ENCODE measurements around the gene CTNNBL1. TPM values are rescaled to one million over a fixed set of nuclear protein-coding genes. Genes with fewer than 3 reads are reported as not detected.

The CTNNBL1 gene
- total and polyA plus RNA-seq, 12 donors, result 5.5 to 75.5 (median 37.7) TPM

DNA sequence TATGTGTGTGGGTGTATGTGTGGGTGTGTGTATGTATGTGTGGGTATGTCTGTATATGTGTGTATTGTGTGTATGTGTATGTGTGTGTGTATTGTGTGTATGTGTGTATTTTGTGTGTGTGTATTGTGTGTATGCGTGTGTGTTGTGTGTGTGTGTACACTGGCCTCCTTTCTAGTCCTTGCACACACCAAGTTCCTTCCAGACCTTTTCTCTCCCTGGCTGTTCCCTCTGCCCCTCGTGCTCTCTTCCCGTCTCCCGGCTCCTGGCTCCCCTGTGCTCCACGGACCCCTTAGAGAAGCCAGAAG lies 220.5 kb downstream of the CTNNBL1 start:
- TF ChIP-seq, protein P1, sequence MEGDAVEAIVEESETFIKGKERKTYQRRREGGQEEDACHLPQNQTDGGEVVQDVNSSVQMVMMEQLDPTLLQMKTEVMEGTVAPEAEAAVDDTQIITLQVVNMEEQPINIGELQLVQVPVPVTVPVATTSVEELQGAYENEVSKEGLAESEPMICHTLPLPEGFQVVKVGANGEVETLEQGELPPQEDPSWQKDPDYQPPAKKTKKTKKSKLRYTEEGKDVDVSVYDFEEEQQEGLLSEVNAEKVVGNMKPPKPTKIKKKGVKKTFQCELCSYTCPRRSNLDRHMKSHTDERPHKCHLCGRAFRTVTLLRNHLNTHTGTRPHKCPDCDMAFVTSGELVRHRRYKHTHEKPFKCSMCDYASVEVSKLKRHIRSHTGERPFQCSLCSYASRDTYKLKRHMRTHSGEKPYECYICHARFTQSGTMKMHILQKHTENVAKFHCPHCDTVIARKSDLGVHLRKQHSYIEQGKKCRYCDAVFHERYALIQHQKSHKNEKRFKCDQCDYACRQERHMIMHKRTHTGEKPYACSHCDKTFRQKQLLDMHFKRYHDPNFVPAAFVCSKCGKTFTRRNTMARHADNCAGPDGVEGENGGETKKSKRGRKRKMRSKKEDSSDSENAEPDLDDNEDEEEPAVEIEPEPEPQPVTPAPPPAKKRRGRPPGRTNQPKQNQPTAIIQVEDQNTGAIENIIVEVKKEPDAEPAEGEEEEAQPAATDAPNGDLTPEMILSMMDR (IDR thresholded peaks at IDR 0.05), result no peak
- no peaks in the 10 kb centered on the region for H3K9me3 ChIP-seq (replicated peaks in 1 of 3)
- no peak overlapping the region for H3K27ac ChIP-seq
- peaks cover 4% of the 10 kb centered on the region for H3K27me3 ChIP-seq
- no peak for DNase-seq
- WGBS, 4 donors, result 34 to 60% (median 43%) methylated on average over 4 to 5 of the region's 5 CpGs
- no peaks in the 10 kb centered on the region for H3K36me3 ChIP-seq (replicated peaks in 1 of 2)
- peaks cover 0 to 14% of the 10 kb centered on the region in 2 donors for H3K4me1 ChIP-seq (replicated peaks in 1 of 2)
- intact Hi-C loops (cut with DNase I), result no loop called here
- H3K4me3 ChIP-seq, result no peak overlapping the region

GRCh38 chr20:37914672-37915433 lies 221.0 kb downstream of the CTNNBL1 start:
- no peak for DNase-seq
- no peak for TF ChIP-seq POLR2A (IDR thresholded peaks at IDR 0.05)
- TF ChIP-seq, protein P1 (IDR thresholded peaks at IDR 0.05), result no peak
- peak overlapping the region in 2 of 4 donors; percentile 4 to 27 for H3K4me3 ChIP-seq
- no peaks in the 10 kb centered on the region for H3K9me3 ChIP-seq (replicated peaks in 1 of 3)
- H3K27me3 ChIP-seq, result peaks cover 4% of the 10 kb centered on the region
- H3K4me1 ChIP-seq (replicated peaks in 1 of 2), result peaks cover 0 to 14% of the 10 kb centered on the region in 2 donors
- 14 to 30% (median 19%) methylated on average over 20 to 34 of the region's 34 CpGs for WGBS, 4 donors
- peak overlapping the region in 1 of 5 donors; percentile 42 for H3K27ac ChIP-seq
- intact Hi-C loops (cut with DNase I), result no loop called here
- H3K36me3 ChIP-seq (replicated peaks in 1 of 2), result no peaks in the 10 kb centered on the region

- H3K27ac ChIP-seq, result peak overlapping the region in 1 of 5 donors; percentile 42
- WGBS, 4 donors, result 61 to 93% (median 67%) methylated on average over 3 to 10 of the region's 10 CpGs
- no peak for DNase-seq
- no peaks in the 10 kb centered on the region for H3K36me3 ChIP-seq (replicated peaks in 1 of 2)
- H3K9me3 ChIP-seq (replicated peaks in 1 of 3), result no peaks in the 10 kb centered on the region
- intact Hi-C loops (cut with DNase I), result no loop called here
- no peak for TF ChIP-seq POLR2A (IDR thresholded peaks at IDR 0.05)
- TF ChIP-seq, protein P1 (IDR thresholded peaks at IDR 0.05), result no peak
- H3K4me3 ChIP-seq, result peak overlapping the region in 1 of 4 donors; percentile 4
- H3K27me3 ChIP-seq, result peaks cover 4% of the 10 kb centered on the region
- H3K4me1 ChIP-seq (replicated peaks in 1 of 2), result peaks cover 0 to 14% of the 10 kb centered on the region in 2 donors
Measured at GRCh38 chr20:37915434-37915787, 221.6 kb downstream of the CTNNBL1 start.

DNA sequence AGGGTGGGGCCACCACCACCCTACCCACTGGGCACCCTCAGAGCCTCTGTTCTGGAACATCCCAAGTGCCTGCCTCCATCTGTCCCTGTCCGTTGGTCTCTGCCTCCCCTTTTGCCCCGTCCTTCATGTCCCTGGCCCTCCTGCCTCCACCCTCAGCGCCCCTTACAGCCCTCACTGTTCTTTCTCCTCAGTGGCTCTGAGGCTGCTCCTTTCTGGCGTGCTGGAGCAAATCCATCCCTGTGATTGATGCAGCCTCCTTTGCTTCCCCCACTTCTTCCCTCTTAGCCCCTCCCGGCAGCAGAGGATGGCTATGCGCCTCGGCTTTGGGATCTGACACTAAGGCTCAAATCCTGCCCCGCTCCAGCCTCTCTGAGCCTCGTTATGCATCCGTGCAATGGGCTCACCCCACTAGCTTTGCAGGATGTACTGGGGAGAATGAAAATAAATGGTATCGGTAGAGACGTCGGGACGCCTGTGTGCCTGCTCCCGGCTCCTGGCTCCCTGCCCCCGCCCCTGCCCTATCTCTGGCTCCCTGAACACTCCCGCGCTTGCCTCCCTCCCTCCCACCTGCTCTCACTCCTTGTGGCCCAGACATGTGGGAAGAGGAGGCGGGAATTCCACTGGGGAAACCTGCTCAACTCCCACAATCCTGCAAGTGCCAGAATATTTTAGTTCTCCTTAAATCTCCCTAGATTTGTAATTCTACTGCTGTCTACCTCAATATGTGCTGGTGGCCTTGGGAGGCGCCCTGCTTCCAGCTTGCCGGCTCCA lies 222.2 kb downstream of the CTNNBL1 start:
- Histone ChIP-seq H3K27ac (peak overlapping the region in 1 of 5 donors; percentile 42), H3K36me3 (replicated peaks in 1 of 2) (no peaks in the 10 kb centered on the region), H3K4me1 (replicated peaks in 1 of 2) (peaks cover 0 to 14% of the 10 kb centered on the region in 2 donors), H3K4me3 (no peak overlapping the region), H3K27me3 (peaks cover 4% of the 10 kb centered on the region), H3K9me3 (replicated peaks in 1 of 3) (no peaks in the 10 kb centered on the region)
- intact Hi-C loops (cut with DNase I), result no loop called here
- 15 to 19% (median 17%) methylated on average over 20 to 21 of the region's 21 CpGs for WGBS, 4 donors
- no peak for TF ChIP-seq POLR2A (IDR thresholded peaks at IDR 0.05)
- TF ChIP-seq, protein P1 (IDR thresholded peaks at IDR 0.05), result no peak
- peak in 2 of 7 donors; percentile 14 to 65 for DNase-seq
